Heart right ventricle (tissue), 16 donors: Measurements from ENCODE around the gene SPRR3. TPM values are rescaled to one million over a fixed set of nuclear protein-coding genes. Genes with fewer than 3 reads are reported as not detected.

Experiments
- ATAC-seq, 8 donors: fragments of 200-7000 bp; cut with Tn5 transposase; one replicate each; pipeline ENCODE4 v1.9.1; 2020; ENCODE audit warnings: mild to moderate bottlenecking in 8 of 8, moderate library complexity in 8 of 8, moderate number of reproducible peaks in 1 of 8
- DNase-seq, 2 donors: peaks; one replicate each; pipeline ENCODE4 v3.0.0-alpha.2; 2020
- H3K27ac ChIP-seq, 10 donors: fragments of 200-600 bp; sonication (generic) in 2 of 10; one replicate each; pipeline versions ENCODE4 v1.5.0 to v1.8.0; 2020 to 2022; ENCODE audit warnings: mild to moderate bottlenecking in 3 of 10
- H3K27me3 ChIP-seq, 7 donors: fragments of 200-600 bp; one replicate each; pipeline ENCODE4 v1.8.0; 2021 to 2022; ENCODE audit warnings: mild to moderate bottlenecking in 2 of 7
- H3K36me3 ChIP-seq, 9 donors: fragments of 200-600 bp; sonication (generic) in 1 of 9; one replicate each; pipeline versions ENCODE4 v1.5.0 to v1.8.0; 2020 to 2022; ENCODE audit warnings: mild to moderate bottlenecking in 2 of 9
- H3K4me1 ChIP-seq, 9 donors: fragments of 200-600 bp; sonication (generic) in 1 of 9; one replicate each; pipeline versions ENCODE4 v1.5.0 to v1.8.0; 2020 to 2022; ENCODE audit warnings: mild to moderate bottlenecking in 4 of 9
- H3K4me3 ChIP-seq, 10 donors: fragments of 200-600 bp; sonication (generic) in 2 of 10; one replicate each; pipeline versions ENCODE4 v1.5.0 to v1.8.0; 2020 to 2022; ENCODE audit warnings: mild to moderate bottlenecking in 7 of 10, moderate library complexity in 2 of 10
- H3K9me3 ChIP-seq, 11 donors: fragments of 200-600 bp in 10 of 11; sonication (generic) in 2 of 11; one replicate each; pipeline versions ENCODE4 v1.5.0 to v1.8.0; 2013 to 2022; ENCODE audit warnings: mild to moderate bottlenecking in 2 of 11, control low read depth in 1 of 11, moderate library complexity in 1 of 11
- CTCF ChIP-seq, 9 donors: fragments of 200-600 bp; sonication (generic) in 2 of 9; IDR thresholded peaks; one replicate each; pipeline versions ENCODE4 v1.5.0 to v1.8.0; 2021 to 2022; ENCODE audit warnings: antibody characterized with exemption in 9 of 9, mild to moderate bottlenecking in 5 of 9, moderate library complexity in 1 of 9
- WGBS, 2 donors: extraction: QIAGEN DNeasy Blood & Tissue Kit; methylation state at CpG; one replicate each; pipeline ENCODE4 v1.1.7; 2013; ENCODE audit warnings: inconsistent platforms in 1 of 2; 5-methylcytosine and 5-hydroxymethylcytosine counted together
- intact Hi-C, 10 donors: fragments of 100-400 bp; cut with DNase I; formaldehyde crosslinking; loops; one replicate each; pipeline versions ENCODE4 v1.11.1 to v1.14.2; 2022
- polyA plus RNA-seq, 2 donors: library from polyadenylated mRNA; stranded (reverse); fragments of 200-250 nt; gene quantifications; one replicate each; pipeline ENCODE4 v1.2.3, GENCODE V29; 2013
- total RNA-seq, 10 donors: library from RNA; stranded (reverse); fragmentation: NEBNext Ultra II Directional in 3 of 10; extraction: Animal tissue kit (Norgen Biotek cat#: 25700) in 3 of 10; gene quantifications; one replicate each; pipeline versions ENCODE4 v1.2.1 to v1.2.4, GENCODE V29; 2021 to 2023
- donor health status: Arrhythmogenic right ventricular cardiomyopathy.
- donor health status: ischemic (EF 13 %, LVEDD 7.1; RV severe dilation, severe dysfunction).
- donor health status: healthy with polysubstance abuse.
- donor health status: DM: no; HTN: yes; CAD: no.
- donor health status: DM: no; HTN: no; CAD: no.
- donor health status: ischemic (EF 25% LVEDD 6.9; RV normal size, moderate dysfunction).
- donor health status: ischemic (EF 25% LVEDD 5.7; RV mildly dilated, moderate dysfunction).
- donor health status: healthy.
- donor health status: DM: yes; HTN: yes; CAD: no.
- donor health status: Ischemic cardiomyopathy.
- donor health status: ischemic (EF 35%, LVEDD 5.7; RV mildly dilated, moderate dysfunction).
- donor health status: nonischemic (EF 11% LVEDD 7.7; RV severe dilation, severe dysfunction).
- donor health status: DM: yes; HTN: yes; CAD: no.
- donor health status: PGD.
- donor health status: ischemic (EF 29% LVEDD 5.4; RV normal size, mild dysfunction).
- donor health status: nonischemic (EF 23%, LVEDD 6.1; RV moderate dilation, normal function).

SPRR3 gene
- total and polyA plus RNA-seq, 12 donors, result 2.6 TPM; not detected in 11

- Histone ChIP-seq H3K27ac (no peak overlapping the region), H3K4me3 (no peak overlapping the region), H3K27me3 (no peaks in the 10 kb centered on the region), H3K9me3 (no peaks in the 10 kb centered on the region), H3K4me1 (no peaks in the 10 kb centered on the region), H3K36me3 (no peaks in the 10 kb centered on the region)
- TF ChIP-seq CTCF (IDR thresholded peaks at IDR 0.05), result no peak
- DNase-seq (no peak), ATAC-seq (no peak)
- 81 to 82% methylated on average over 7 of the region's 7 CpGs for WGBS, 2 donors
- intact Hi-C loops, result no loop called here
These were observed 21.6 kb downstream of the SPRR3 start for GRCh38 chr1:153023109-153023508.

- intact Hi-C loops, result no loop called here
- 79 to 84% methylated on average over 1 of the region's 1 CpG for WGBS, 2 donors
- no peak for ATAC-seq
- TF ChIP-seq CTCF (IDR thresholded peaks at IDR 0.05), result no peak
- H3K4me3 ChIP-seq, result no peak overlapping the region
- peaks cover 0 to 2% (median 0%) of the 10 kb centered on the region in 7 donors for H3K27me3 ChIP-seq
- no peak for DNase-seq
- H3K9me3 ChIP-seq, result peaks cover 0 to 4% (median 0%) of the 10 kb centered on the region in 11 donors
- H3K27ac ChIP-seq, result no peak overlapping the region
- no peaks in the 10 kb centered on the region for H3K36me3 ChIP-seq
- no peaks in the 10 kb centered on the region for H3K4me1 ChIP-seq
These were observed 22.9 kb downstream of the SPRR3 start for GRCh38 chr1:153024413-153024812.

GRCh38 chr1:153025797-153026196, 24.2 kb downstream of the SPRR3 start:
- H3K27ac ChIP-seq, result no peak overlapping the region
- H3K27me3 ChIP-seq, result peaks cover 0 to 3% (median 0%) of the 10 kb centered on the region in 7 donors
- intact Hi-C loops, result no loop called here
- ATAC-seq (no peak), DNase-seq (no peak)
- WGBS, 2 donors, result 77 to 79% methylated on average over 1 of the region's 1 CpG
- no peak for TF ChIP-seq CTCF (IDR thresholded peaks at IDR 0.05)
- H3K4me1 ChIP-seq, result no peaks in the 10 kb centered on the region
- H3K36me3 ChIP-seq, result no peaks in the 10 kb centered on the region
- H3K9me3 ChIP-seq, result peaks cover 0 to 4% (median 0%) of the 10 kb centered on the region in 11 donors
- no peak overlapping the region for H3K4me3 ChIP-seq

GRCh38 chr1:153028766-153029165, 27.2 kb downstream of the SPRR3 start:
- H3K27ac ChIP-seq, result no peak overlapping the region
- 57 to 68% methylated on average over 1 of the region's 1 CpG for WGBS, 2 donors

More at GRCh38 chr1:153028766-153029165, 27.2 kb downstream of the SPRR3 start:
- DNase-seq (no peak), ATAC-seq (no peak)
- peaks cover 0 to 6% (median 0%) of the 10 kb centered on the region in 7 donors for H3K27me3 ChIP-seq
- TF ChIP-seq CTCF (IDR thresholded peaks at IDR 0.05), result no peak
- intact Hi-C loops, result no loop called here
- no peaks in the 10 kb centered on the region for H3K4me1 ChIP-seq
- H3K4me3 ChIP-seq, result no peak overlapping the region
- H3K9me3 ChIP-seq, result peaks cover 0 to 4% (median 0%) of the 10 kb centered on the region in 11 donors
- H3K36me3 ChIP-seq, result no peaks in the 10 kb centered on the region
